ENCODE data around the gene PRDM2.
"Not testable (repeated sequence)": the region's sequence is repeated elsewhere in the genome, so short reads cannot be mapped to it uniquely, and the experiment has no call there.

The PRDM2 gene

GRCh38 chr1:13708380-13708982 lies 8.5 kb downstream of the PRDM2 start:
- H4K20me1 ChIP-seq (ENCODE audit: low read depth, low read length): 0 out of 2 replicates have a peak, but pooled peaks cover 6% of the 10 kb centered on the region
- H3K9me2 ChIP-seq (replicated peaks; ENCODE audit: insufficient read depth, low read length): no peaks in the 10 kb centered on the region
- H2AFZ ChIP-seq (ENCODE audit: low read depth, low read length, severe bottlenecking): no peak overlapping the region
- H3K9me3 ChIP-seq (ENCODE audit: insufficient read depth, low read length): no peaks in the 10 kb centered on the region
- H3K4me2 ChIP-seq (ENCODE audit: low read depth, low read length, poor library complexity, severe bottlenecking): no peak overlapping the region
- no peak overlapping the region for H3K9ac ChIP-seq (ENCODE audit: low read length)
- H3F3A ChIP-seq (ENCODE audit: insufficient read depth): peaks cover 24% of the 10 kb centered on the region
- H3K36me3 ChIP-seq (ENCODE audit: low read length): no peaks in the 10 kb centered on the region; the same call in 1 of the 2 replicates
- TF ChIP-seq CTCF (IDR thresholded peaks at IDR 0.05; ENCODE audit: insufficient read depth, low read length, poor library complexity, severe bottlenecking) (no peak), EZH2phosphoT487 (conservative IDR thresholded peaks at IDR 0.05; ENCODE audit: low read length) (no peak)
- H3K27ac ChIP-seq (ENCODE audit: low read depth, low read length): no peak overlapping the region
- H3K27me3 ChIP-seq (ENCODE audit: low read length): no peaks in the 10 kb centered on the region
- H3K4me3 ChIP-seq (ENCODE audit: insufficient read depth, low read length, poor library complexity, severe bottlenecking): no peak overlapping the region
- H3K79me2 ChIP-seq (ENCODE audit: insufficient read depth, low read length): peaks cover 81% of the 10 kb centered on the region

- H3K4me2 ChIP-seq (ENCODE audit: low read depth, low read length, poor library complexity, severe bottlenecking): no peak overlapping the region
- peaks cover 75% of the 10 kb centered on the region for H3K79me2 ChIP-seq (ENCODE audit: insufficient read depth, low read length)
Observed at GRCh38 chr1:13710086-13710485, 10.1 kb downstream of the PRDM2 start.

GRCh38 chr1:13714851-13715250 lies 14.9 kb downstream of the PRDM2 start:
- Histone ChIP-seq H3K9me2 (replicated peaks; ENCODE audit: insufficient read depth, low read length) (no peaks in the 10 kb centered on the region), H3K4me2 (ENCODE audit: low read depth, low read length, poor library complexity, severe bottlenecking) (peak overlapping the region; percentile 94), H3K27me3 (ENCODE audit: low read length) (no peaks in the 10 kb centered on the region), H2AFZ (ENCODE audit: low read depth, low read length, severe bottlenecking) (no peak overlapping the region), H3K4me3 (ENCODE audit: insufficient read depth, low read length, poor library complexity, severe bottlenecking) (no peak overlapping the region), H3K36me3 (ENCODE audit: low read length) (peaks cover 20% of the 10 kb centered on the region), H3K27ac (ENCODE audit: low read depth, low read length) (peak overlapping the region; percentile 89; the same call in 1 of the 2 replicates), H3K9me3 (ENCODE audit: insufficient read depth, low read length) (no peaks in the 10 kb centered on the region), H3F3A (ENCODE audit: insufficient read depth) (peaks cover 39% of the 10 kb centered on the region), H3K79me2 (ENCODE audit: insufficient read depth, low read length) (peaks cover 43% of the 10 kb centered on the region), H3K9ac (ENCODE audit: low read length) (no peak overlapping the region), H4K20me1 (ENCODE audit: low read depth, low read length) (0 out of 2 replicates have a peak, but pooled peaks cover 6% of the 10 kb centered on the region)
- TF ChIP-seq EZH2phosphoT487 (conservative IDR thresholded peaks at IDR 0.05; ENCODE audit: low read length) (no peak), CTCF (IDR thresholded peaks at IDR 0.05; ENCODE audit: insufficient read depth, low read length, poor library complexity, severe bottlenecking) (no peak)

More at GRCh38 chr1:13710086-13710485, 10.1 kb downstream of the PRDM2 start:
- peaks cover 8% of the 10 kb centered on the region for H3K36me3 ChIP-seq (ENCODE audit: low read length)
- H3K9me3 ChIP-seq (ENCODE audit: insufficient read depth, low read length): no peaks in the 10 kb centered on the region
- no peaks in the 10 kb centered on the region for H3K9me2 ChIP-seq (replicated peaks; ENCODE audit: insufficient read depth, low read length)
- no peak overlapping the region for H3K27ac ChIP-seq (ENCODE audit: low read depth, low read length)
- no peak overlapping the region for H3K9ac ChIP-seq (ENCODE audit: low read length)
- 0 out of 2 replicates have a peak, but pooled peaks cover 6% of the 10 kb centered on the region for H4K20me1 ChIP-seq (ENCODE audit: low read depth, low read length)
- H3F3A ChIP-seq (ENCODE audit: insufficient read depth): peaks cover 31% of the 10 kb centered on the region
- H2AFZ ChIP-seq (ENCODE audit: low read depth, low read length, severe bottlenecking): no peak overlapping the region
- no peaks in the 10 kb centered on the region for H3K27me3 ChIP-seq (ENCODE audit: low read length)
- no peak overlapping the region for H3K4me3 ChIP-seq (ENCODE audit: insufficient read depth, low read length, poor library complexity, severe bottlenecking)
- TF ChIP-seq EZH2phosphoT487 (conservative IDR thresholded peaks at IDR 0.05; ENCODE audit: low read length): no peak
- no peak for TF ChIP-seq CTCF (IDR thresholded peaks at IDR 0.05; ENCODE audit: insufficient read depth, low read length, poor library complexity, severe bottlenecking)

- H3K27ac ChIP-seq (ENCODE audit: low read depth, low read length); H2AFZ ChIP-seq (ENCODE audit: low read depth, low read length, severe bottlenecking); H3K9me3 ChIP-seq (ENCODE audit: insufficient read depth, low read length); H3K4me2 ChIP-seq (ENCODE audit: low read depth, low read length, poor library complexity, severe bottlenecking); H4K20me1 ChIP-seq (ENCODE audit: low read depth, low read length); H3K9me2 ChIP-seq (replicated peaks; ENCODE audit: insufficient read depth, low read length); H3K27me3 ChIP-seq (ENCODE audit: low read length); H3K4me3 ChIP-seq (ENCODE audit: insufficient read depth, low read length, poor library complexity, severe bottlenecking); H3K9ac ChIP-seq (ENCODE audit: low read length): not testable (repeated sequence)
- Histone ChIP-seq H3K36me3 (ENCODE audit: low read length) (peaks cover 20% of the 10 kb centered on the region), H3K79me2 (ENCODE audit: insufficient read depth, low read length) (peaks cover 36% of the 10 kb centered on the region), H3F3A (ENCODE audit: insufficient read depth) (peaks cover 39% of the 10 kb centered on the region)
Observed at GRCh38 chr1:13715616-13716287, 15.8 kb downstream of the PRDM2 start.

Data from SU-DHL-6 (cell line).